HG02759 (cell line): Measurements from ENCODE around the gene FAM89A.
"Not testable (repeated sequence)": the region's sequence is repeated elsewhere in the genome, so short reads cannot be mapped to it uniquely, and the experiment has no call there.

Source experiments
- ATAC-seq: cut with Tn5 transposase; IDR thresholded peaks from one replicate; pipeline ENCODE4 v1.9.1; 2021; ENCODE audit warnings: mild to moderate bottlenecking, moderate library complexity; ENCODE audit not compliant: unreplicated experiment

Gene FAM89A

DNA sequence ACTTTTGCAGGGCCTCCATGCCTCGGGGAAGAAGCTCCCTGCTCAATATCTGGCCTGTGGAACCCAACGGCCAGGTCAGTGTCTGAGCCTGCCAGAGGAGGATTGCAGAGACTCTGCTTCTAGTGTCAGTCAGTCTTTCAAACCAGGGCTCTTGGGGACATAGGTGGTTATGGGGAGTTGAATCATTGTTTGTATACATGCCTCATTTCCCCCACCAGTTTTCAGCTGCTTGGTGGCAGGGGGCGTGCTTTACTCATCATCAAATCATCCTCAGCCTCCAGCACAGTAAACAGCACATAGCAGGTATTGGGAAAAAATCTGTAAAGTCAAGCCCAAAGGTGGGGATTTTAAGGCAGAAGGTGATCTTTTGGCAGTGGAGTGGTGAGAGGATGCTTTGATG, 17.4 kb upstream of the FAM89A start:
- no peak for ATAC-seq

- ATAC-seq: no peak
These were observed 15.2 kb upstream of the FAM89A start for GRCh38 chr1:231055271-231055670.

DNA sequence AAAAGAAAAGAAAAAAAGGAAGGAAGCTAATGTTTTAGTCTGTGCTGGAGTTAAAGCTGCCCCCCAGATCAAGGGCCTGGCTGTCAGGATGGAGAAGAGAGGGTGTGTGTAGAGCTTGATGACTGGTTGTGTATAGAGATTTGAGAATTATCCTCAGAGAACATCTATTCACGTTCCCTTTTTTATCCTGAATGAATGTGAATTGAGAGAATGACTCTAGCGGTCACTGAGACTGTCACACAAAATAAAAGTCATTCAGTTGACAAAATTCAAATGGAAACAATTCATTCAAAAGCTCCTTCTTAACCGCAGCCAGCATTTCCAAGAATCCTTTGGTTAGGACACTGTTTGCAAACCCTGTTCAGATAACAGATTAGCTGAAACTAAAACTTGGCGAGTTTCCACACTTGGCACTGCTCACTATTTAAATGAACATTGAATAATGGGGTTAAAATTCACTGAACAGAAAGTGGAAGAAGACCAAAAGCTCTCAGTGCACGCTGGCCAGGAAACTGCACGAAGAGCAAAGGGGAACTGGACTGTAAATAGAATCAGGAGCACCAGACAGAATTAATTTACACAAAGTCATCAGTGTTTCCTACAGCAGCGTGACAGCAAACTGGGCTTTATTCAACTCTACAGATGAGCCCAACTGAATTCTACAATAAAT, 13.6 kb upstream of the FAM89A start:
- ATAC-seq: no peak

DNA sequence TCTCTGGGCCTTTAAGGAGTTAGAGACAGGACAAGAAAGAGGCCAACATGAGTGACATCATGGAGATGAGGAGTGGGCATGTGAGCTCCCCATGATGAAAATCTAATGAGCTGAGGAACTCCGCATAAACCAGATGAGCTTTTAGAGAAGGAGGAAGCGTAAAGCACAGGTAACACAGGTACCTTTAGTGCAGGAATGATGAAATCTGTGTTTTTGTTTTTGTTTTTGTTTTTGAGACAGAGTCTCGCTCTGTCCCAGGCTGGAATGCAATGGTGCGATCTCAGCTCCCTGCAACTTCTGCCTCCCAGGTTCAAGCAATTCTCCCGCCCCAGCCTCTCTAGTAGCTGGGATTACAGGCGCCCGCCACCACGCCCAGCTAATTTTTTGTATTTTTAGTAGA, 12.7 kb upstream of the FAM89A start:
- ATAC-seq: no peak

- not testable (repeated sequence) for ATAC-seq
These were observed 10.9 kb upstream of the FAM89A start for GRCh38 chr1:231050932-231051331.

- no peak for ATAC-seq
These were observed 10.3 kb upstream of the FAM89A start for GRCh38 chr1:231050395-231050794.

GRCh38 chr1:231049121-231049979, 9.3 kb upstream of the FAM89A start:
- no peak for ATAC-seq

DNA sequence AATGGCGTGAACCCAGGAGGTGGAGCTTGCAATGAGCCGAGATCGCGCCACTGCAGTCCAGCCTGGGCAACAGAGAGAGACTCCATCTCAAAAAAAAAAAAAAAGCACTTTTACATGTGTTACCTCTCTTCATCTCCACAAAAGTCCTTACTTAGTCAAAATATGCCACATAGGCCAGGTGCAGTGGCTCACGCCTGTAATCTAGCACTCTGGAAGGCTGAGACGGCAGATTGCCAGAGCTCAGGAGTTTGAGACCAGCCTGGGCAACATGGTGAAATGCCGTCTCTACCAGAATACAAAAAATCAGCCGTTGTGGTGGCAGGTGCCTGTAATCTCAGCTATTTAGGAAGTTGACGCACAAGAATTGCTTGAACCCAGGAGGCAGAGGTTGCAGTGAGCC, 8.4 kb upstream of the FAM89A start:
- ATAC-seq: not testable (repeated sequence)

- not testable (repeated sequence) for ATAC-seq
These were observed 7.5 kb upstream of the FAM89A start for GRCh38 chr1:231047529-231047928.

DNA sequence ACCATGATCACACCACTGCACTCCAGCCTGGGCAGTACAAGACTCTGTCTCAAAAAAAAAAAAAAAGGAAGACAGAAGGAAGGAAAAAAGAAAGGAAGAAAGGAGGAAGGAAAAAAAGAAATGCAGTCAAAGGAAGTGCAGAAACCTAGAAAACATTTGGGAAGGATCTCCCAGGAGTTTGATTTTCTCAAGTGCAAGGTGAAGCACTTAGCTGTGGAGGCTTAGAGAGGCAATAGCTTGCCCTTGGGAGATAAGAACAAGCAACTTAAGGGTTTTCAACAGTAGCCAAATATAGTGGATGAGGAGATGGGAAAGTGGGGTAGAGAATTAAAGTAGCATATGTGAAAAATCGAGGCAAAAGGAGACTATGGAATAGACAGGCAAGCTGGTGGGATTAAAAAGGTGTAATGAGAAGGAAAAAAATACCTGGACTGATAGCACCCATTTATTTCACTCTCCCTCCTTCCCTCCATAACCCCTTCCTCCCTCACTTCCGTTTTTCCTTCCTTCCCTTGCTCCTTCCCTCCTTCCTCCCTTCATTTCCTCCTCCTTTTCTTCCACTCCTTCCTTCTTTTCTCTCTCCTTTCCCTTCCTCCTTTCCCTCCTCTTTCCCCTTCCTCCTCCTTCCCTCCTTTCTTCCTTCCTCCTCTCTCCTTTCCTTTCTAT, 6.8 kb upstream of the FAM89A start:
- no peak for ATAC-seq

DNA sequence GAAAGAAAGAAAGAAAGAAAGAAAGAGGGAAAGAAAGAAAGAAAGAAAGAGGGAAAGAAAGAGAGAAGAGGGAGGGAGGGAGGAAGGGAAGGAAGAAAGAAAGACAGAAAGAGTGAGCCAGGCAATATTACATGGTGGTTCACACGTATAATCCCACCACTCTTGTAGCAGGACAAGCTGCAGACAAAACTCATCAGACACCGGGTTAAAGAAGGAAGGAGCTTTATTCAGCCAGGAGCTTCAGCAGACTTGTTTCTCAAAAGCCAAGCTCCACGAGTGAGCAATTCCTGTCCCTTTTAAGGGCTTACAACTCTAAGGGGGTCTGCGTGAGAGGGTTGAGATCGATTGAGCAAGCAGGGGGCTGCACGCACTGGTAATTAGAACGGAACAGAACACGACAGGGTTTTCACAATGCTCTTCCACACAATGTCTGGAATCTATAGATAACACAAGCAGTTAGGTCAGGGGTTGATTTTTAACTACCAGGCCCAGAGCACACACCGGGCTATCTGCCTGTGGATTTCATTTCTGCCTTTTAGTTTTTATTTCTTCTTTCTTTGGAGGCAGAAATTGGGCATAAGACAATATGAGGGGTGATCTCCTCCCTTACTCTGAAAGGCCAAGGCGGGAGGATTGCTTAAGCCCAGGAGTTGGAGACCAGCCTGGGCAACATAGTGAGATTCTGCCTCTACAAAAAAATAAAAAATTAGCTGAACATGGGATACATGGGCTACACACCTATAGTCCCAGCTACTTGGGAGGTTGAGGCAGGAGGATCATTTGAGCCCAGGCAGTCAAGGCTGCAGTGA, 6.1 kb upstream of the FAM89A start:
- not testable (repeated sequence) for ATAC-seq

DNA sequence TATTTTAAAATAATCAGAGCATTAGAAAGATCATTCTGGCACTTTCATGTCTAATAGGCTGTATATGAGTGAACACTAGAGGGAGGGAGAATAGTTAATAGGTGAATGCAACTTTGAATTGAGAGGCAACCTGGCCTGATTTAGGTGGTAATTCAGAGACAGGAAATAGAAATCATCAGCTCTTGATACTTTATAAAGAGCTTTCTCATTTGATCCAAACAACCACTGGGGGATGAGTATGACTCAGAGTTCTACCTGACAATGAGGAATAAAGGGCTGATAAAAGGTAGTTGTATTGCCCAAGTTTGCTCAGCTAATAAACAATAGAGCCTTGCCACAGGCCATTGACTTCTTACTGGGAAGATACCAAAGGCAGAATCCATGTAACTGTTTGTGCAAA, 5.2 kb upstream of the FAM89A start:
- no peak for ATAC-seq

DNA sequence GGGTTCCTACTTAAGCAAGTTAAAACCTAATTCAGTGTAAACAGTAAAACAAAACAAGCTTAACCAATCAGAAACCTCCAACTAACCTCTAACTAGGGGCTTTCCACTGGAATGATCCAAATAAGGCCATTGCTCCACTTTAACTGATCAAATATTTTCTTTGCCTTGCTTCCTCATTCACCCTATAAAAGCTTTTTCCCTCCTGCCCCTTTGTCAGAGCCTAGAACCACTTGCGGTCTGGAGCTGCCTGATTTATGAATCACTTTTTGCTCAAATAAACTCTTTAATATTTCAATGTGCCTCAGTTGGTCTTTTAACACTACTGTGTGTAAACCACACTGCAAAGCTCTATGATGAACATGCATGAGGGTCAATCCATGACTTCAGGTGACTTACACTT, 4.5 kb upstream of the FAM89A start:
- no peak for ATAC-seq

GRCh38 chr1:231041719-231042261, 1.7 kb upstream of the FAM89A start:
- ATAC-seq: no peak

DNA sequence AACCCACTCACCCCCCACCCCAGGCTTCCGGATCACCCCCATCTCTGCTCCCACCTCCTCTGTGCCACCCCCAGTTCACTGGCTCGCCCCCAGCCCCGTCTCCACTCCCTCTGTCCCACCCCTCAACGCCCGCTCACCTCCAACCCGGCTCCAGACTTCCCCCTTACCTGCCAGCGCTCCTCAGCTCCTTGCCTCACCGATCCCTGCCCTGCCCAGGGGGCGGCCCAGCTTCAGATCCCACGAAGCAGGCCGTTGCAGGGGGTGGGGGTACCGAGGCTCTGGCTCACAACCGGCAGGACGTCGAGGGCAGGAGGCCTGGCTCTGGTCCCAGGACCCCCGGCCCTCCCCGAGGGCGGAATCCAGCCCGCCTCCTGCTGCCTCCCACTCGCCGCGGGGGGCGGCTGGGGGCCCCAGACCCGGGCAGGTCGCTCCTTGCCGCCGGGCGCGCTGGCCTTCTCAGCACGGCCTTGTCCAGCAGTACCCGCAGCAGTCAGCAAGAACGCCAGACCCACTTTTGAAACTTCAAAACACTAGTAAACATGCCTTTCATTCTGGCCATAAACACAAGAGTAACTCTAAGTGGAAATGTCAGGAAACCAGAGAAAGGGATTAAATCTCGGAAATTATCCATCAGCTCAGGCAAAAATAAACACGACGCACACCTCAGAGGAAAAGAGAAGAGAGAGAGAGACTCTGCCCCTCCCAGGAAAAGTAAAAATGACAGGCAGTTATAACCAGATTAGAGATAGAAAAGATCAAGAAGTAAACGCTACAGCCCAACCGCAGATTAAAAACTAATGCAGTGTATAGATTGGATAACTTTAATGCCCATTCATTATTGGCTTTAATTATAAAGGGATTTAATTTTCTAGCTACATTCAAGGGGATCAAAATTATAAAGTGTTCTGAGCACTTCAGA, 1.0 kb upstream of the FAM89A start:
- no peak for ATAC-seq

DNA sequence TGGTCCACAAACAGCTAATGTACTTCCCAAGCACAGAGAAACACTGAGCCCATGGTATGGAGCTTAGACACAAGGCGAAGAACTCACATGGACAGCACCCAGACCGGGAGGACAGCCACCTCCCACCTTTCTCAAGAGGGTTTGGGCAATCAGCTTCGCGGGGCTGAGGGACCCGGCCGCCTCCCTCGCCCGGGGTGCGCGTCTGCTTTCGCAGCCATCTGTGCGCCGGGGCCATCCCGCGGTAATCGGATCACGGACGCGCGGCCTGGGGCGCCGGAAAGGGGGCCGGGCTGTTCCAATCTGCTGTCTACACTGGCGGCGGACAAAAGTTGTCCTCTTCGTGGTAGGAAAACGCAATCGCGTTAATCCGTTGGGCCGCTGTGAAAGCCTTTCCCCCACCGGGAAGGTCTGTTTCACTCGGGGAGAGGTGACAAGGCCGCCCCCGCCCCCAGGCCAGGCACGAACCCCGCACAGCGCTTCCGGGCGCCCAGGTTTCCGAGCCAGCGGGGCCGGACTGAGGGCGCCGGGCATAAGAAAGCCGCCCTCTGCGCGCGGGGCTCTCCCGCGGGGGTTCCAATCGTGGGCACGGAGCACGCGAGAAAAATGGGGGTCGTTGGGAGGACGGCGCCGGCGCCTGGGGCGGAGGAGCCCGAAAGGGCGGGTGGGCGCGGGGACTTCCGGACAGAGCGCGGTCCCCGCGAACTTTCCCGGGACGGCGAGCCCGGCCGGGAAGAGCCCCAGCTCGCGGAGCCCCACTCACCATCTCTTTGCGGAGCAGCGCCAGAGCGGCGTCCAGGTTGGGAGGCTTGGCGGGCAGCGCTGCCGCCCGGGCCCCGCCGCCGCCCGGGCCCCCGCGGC, 664 bp downstream of the FAM89A start:
- peak; percentile 47 for ATAC-seq

DNA sequence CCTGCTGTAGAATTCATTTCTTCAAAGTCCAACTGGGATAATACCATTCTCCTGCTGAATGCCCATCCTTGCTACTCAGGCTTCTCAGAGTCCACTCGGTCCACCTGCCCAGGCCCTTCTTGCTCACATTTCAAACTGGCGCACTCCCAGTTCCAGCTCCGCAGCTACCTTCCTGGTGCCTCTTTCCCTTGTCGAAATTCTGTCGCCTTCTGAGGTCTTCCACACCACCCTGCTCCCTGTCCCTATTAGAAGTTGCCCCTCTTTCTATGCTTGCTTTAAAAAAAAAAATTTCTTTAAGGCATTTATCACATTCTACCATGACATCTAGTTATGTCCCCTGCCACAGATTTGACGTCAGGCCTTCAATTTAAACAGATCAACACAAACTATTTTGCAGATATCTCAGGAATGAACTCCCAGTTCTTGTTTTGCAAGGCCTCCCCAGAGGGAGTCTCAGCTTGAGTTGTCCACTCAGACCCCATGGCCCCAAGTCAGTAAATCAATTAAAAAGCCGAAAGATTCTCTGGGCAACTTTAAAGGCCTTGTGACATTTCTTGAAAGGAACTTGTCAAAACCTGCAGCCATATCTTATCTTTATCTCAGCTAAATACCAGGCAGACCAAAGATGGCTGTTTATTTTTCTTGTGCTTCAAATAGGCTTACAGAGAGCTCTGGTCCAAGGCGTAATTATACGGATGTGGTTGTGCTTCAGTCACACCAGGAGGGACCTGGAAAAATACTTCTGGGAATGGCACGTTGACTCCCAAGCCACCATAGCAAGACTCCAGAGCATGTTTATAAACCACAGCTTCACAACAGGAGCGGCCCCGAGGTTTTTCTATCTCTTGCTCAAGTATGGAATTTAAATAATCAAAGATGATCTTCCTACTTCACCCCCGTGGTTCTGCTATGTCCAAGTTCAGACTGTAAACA, 2.2 kb downstream of the FAM89A start:
- ATAC-seq: no peak

GRCh38 chr1:231036416-231036815, 3.6 kb downstream of the FAM89A start:
- no peak for ATAC-seq
